ENCODE data around the gene STK33.

Gene STK33

DNA sequence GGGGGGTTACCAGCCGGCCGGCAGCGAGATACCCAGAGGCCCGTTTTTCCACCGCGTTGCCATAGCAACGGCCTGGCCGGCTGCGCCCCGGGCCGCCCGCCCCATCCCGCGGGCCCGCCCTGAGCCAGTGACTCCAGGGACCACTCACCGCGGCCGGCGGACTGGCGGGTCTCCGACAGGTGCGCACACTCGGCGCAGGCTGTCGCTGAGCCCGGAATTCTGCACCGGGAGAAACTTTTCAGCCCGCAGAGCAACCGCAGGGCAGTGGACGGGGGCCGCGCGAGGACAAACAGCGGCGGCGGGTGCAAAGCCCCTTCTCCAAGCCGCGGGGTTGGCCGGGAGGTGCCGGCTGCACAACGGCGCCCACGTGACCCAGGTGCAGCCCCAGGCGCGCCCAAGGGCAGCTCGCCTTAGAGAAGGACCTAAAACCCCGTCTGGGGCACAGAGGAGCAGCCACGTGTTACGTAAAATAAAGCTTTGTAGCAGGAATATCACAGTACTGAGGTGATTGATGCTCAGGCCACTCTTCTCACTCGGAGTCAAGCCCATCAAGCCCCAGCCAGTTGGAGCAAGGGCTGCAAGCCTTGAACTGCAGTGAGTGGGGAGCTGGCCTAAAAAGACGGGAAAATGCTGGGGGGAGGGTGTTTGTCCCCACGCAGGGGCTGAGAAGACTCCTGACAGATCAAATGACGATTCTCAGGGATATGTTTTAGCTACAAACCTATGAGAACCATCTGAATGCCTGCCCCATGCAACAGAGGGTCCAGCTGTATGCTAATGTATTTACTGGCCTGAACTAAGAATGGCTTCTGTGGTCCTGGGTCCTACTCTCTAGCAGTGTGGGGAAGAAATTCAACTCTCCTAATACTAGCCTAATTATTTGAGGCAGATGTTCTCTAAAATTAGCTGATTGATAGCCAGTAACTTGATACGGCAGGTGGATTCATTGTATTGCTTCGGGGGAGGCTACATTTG, at the start of gene STK33:
Gene STK33, minus strand, starts transcription at position 294 of the 975 bp plus-strand sequence. CDS start 119,323 bp downstream, outside the sequence.
- no peak for DNase-seq

DNA sequence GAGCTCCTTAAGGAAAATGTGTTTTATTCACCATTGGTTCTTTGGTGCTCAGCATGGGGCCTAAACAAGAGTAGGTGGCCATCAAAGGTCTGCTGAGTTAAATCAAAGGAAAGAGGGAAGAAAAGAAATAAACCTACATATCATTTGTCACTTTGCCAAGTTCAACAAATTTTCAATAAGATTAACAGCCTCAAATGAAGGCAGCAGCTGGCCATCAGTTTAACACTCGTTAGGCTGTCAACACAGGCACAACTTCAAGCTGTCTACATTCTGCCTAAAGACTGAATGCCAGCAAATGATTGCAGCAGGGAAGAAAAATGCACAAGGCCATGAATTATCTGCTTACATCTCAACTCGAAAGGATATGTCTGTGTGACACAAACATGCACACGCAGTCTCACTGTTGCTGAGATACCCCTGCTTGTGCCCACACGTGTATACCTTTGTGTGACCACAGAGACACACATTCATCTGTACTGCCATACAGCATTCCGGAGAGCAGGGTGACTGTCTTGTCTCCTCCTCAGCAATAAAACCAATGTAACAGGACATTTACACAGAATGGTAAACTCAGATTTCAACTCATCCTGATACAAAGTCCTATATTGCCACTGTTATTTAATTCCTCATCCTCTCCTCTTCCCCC, 48.3 kb upstream of the STK33 start:
- DNase-seq, result no peak

DNA sequence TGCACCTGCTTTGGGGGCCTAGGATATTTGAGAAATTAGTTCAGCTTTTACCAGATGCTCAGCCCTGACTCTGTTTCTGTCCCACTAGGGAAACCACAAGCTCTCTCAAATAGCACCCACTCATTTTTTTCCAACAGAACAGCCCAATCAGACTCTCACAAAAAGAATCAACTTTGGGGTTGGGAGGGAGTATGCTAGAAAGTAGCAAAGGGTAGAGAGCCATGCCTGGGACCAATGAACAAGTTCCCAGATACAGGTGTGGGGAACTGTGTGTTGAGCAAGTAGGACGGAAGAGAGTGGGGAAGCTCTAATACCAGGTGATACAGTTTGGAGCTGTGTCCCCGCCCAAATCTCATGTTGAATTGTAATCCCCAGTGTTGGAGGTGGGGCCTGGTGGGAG, 47.3 kb upstream of the STK33 start:
- no peak for DNase-seq

GRCh38 chr11:8640267-8640906, 46.4 kb upstream of the STK33 start:
- DNase-seq, result no peak

- DNase-seq, result no peak
Observed at GRCh38 chr11:8639655-8640054, 45.6 kb upstream of the STK33 start.

DNA sequence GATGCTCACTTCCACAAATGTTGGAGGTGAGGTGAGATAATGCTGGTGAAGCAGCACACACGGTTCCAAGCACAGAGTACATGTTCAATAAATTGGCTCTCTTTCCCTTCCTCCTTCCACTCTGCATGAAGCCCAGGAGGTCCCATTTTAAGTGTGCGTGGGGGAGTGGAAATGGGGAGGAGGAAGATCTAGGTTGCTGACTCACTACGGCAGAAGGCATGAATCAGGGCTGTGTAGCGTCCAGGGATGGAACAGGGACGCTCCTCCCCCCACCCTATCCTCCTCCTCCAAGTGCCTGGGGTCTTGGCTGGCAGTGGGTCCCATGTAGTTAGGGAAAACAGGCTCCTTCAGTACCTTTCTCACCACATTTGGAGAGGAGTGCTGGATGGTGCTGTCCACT, 44.3 kb upstream of the STK33 start:
- DNase-seq, result no peak

DNA sequence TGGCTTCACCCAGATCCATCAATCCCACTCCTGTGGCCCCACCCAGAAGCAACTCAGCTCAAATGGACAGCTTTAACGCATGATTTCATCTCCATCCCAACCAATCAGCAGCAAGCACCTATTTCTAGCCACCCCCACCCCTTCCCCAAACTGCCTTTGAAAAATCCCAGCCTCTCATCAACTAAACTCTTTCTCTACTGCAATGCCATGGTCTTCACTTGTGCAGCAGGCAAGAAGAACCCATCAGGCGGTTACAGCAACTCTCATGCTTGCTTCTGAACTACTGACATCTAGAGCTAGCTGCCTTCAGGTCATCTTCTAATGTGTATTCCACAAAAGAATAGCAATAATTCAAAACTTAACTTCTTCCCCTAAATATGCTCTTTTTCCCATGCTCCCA, 42.1 kb upstream of the STK33 start:
- DNase-seq, result no peak

DNA sequence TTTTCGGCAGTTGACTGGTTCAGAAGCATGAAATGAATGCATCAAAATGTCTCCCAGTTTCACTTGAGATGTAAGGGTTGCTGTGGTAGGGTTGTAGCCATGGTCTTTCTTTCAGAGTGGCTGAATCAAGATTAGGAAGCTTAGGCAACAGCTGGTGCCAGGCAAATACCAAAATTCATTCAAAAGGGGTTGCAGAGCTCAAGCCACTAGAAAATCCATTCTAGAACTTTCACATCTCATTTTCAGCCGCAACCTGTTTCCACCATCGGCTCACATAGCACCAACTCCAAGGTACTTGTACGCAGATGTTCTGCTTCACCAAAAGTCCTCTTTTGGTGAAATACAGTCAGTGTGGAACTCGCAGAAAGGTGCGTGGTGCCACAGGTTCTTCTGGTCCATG, 40.5 kb upstream of the STK33 start:
- DNase-seq, result no peak

DNA sequence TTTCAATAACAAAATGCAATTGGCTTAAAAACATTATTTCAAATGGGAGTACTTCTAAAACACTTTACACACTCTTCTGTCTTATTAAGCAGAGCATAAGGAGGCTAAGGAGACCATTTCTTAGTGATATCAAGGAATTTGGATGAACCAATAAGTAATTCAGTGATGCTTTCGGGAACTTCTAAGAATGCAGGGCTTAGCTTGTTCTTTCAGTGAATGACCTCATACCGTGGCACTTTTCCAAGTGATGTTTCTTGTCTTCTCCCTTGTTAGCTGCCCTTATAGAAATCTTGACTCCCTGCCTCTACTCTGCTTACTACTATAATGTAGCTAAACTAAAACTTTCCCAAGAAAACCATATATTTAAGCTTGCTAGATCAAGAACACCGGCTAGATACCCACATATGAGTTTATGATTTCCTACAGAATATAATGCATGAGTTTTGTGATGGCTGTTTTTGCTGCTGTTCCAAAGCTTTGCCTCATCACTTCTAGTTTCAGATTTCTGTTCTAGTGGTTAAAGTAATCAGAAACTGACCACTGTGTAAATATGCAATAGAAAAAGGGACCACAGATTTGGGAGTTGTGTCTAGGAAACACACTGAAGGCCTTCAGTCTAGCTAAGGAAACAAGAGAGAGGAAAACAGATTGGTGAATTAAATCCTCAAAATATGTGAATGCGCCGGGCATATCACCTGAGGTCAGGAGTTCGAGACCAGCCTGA, 37.5 kb upstream of the STK33 start:
- no peak for DNase-seq

GRCh38 chr11:8624698-8625097, 30.7 kb upstream of the STK33 start:
- DNase-seq, result no peak

GRCh38 chr11:8621147-8621546, 27.1 kb upstream of the STK33 start:
- no peak for DNase-seq

GRCh38 chr11:8617063-8617462, 23.0 kb upstream of the STK33 start:
- no peak for DNase-seq

DNA sequence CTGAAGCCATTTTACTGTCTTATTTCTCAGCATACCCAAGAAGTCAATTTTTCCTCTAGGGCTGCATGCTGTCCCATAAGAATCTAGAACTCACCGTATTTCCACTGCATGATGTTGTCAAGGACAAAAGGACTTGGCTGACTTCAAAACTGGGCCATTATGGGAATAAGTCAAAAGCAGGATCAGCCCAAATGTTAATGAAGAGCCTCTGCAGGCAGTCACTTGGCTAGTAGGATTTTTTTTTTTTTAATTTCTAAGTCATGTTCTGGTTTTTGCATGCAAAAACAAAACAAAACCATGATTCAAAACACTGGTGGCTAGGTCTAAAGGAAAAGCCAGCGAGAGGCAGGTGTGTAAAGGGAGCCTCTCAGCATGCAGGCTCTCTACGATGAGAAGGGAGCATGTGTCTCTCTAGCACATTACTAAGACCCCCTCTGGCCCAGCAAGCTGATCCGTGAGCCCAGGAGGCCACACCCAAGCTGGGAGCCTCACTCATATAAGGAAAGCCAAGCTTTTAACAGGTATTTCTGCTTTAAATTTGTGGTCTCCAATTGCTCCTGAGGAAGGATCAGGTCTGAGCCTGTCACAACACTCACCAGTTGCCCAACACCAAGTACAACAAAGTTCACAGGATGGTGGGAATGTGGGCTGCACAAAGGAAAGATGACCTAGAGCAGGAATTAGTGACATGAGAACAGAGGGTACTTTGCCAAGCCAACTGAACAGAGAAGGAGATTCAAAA, 21.4 kb upstream of the STK33 start:
- no peak for DNase-seq

- no peak for DNase-seq
Observed at GRCh38 chr11:8614497-8614896, 20.5 kb upstream of the STK33 start.

GRCh38 chr11:8613036-8613435, 19.0 kb upstream of the STK33 start:
- DNase-seq, result no peak

DNA sequence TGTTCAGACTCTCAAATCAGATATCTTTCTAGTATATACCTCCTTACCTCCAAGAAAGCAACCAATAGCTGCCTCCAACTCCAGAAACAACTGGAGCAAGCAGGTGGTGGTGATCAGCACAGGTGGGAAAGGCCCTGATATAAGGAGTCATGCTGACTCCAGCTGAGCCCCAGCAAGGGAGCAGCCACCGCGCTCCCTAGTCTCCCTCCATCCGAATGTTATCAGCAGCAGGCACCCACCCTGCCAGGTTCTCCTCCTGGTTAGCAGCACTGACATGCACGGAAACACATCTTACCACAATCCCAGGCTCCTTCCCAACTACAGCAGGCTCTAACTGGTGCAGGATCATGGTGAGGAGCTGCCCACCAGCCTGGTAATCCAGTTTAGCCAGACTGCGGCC, 18.5 kb upstream of the STK33 start:
- no peak for DNase-seq

DNA sequence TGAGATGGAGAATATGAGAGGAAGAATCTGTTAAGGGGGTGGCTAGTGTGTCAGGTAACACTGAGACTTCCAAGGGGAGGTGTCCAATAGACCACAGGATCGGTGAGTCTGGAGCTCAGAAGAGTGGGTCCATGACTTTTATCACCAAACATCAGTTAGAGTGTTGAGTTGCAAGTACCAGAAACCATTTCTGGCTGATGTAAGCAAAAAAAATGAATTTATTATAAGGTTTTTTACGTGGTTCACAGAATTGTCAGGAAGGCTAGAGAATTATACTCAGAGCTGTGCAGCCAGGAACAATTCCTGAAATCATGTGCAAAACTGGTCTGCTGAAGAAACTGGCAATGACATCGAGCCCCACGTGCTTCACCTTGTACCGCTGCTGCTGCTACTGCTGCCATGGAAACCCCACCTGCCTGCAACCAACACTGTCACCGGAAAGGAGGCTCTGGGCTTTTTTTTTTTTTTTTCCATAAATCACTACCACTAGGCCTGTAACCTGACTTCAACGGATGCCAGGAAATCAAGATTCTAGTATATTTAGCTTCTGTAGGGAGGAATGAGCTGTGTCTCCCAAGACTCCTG, 16.6 kb upstream of the STK33 start:
- DNase-seq, result no peak

DNA sequence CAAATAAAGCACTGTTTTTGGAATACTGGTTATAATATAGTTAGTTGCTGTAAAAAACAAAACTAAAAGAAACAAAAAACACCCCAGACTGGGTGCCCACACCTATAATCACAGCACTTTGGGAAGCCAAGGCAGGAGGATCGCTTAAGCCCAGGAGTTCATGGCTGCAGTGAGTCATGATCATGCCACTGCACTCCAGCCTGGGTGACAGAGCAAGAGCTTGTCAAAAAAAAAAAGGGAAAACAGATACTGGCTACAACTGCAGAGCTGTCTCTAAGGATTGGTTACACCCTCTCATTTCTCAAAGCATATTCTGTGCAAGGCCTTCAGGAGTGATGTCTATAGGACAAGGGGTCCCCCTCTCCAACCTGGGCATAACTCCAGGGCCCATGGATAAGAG, 14.6 kb upstream of the STK33 start:
- no peak for DNase-seq

DNA sequence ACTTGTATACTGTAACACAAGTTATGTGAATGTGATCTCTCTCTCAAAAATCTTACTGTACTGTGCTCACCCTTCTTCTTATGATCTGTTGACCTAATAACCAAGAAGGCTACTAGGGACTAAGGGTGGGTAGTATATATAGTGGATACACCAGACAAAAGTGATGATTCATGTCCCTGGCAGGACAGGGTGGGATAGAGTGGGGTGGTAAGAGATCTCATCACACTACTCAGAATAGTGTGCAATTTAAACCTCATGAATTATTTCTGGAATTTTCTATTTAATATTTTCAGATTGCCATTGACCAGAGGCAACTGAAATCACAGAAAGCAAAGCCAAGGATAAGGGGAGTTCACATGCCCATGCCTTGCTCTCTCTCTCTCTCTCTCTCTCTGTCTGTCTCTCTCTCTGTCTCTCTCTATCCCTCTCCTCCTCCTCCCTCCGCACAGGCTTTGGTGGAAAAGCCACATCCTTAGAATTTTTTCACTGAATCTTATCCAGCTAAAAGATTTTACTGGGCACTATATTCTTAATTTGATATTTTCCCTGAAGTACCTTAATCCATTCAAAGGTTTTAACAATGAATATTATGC, 12.0 kb upstream of the STK33 start:
- no peak for DNase-seq

DNA sequence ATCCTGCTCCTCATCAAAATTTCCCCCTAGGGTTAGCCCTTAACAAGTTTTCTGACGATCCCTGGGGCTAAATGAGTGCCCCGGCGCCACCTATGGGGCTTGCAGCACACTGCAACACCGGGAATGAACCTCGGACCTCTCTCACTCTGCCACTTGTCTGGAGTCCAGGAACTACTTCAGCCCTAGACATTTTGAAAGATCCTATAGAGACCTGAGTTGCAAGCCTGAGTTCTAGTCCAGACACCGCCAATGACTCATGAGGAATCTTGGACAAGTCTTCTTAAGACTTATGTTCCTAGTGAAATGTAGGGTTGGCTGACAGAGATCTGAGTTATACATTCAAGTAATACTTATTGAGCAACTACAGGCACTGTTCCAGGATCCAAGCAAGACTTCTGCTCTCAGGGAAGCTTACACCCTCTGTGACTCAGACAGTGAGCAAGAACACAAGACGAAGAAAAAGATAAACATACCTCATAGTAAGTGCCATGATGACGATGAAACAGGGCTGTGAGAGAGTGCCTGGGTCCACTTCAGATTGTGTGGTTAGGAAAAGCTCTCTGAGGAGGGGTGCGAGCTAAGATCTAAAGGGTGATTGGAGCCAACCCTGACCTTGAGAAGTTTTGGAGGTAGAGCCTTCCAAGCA, 10.2 kb upstream of the STK33 start:
- DNase-seq, result no peak

GRCh38 chr11:8603696-8604077, 9.7 kb upstream of the STK33 start:
- no peak for DNase-seq
